ENCODE measurements around the gene WDR59.
"Not testable (repeated sequence)": the region's sequence is repeated elsewhere in the genome, so short reads cannot be mapped to it uniquely, and the experiment has no call there.

Gene WDR59

DNA sequence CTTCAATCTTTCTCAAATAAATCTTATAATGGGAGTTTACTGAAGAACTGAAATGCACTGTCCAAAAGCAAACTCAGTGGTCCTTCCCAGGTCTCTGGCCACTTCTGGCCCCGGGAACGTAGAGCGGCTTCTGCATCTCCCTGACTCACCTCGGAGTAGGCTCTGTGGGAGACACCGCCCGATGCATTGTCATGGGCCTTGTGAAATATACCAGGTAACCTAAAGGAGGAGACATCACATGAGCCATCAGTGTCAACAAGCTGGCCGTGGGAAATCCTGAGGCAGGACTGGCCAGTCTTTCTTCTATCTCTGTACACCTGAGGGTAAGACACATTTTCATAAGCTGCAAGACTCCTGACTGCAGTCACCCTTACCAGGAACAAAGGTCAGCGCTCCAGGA is 76.2 kb downstream of the WDR59 start:
- DNase-seq (ENCODE audit: extremely low read depth in 1 of 2, low read depth in 1 of 2), result not testable (repeated sequence)

- DNase-seq (ENCODE audit: extremely low read depth in 1 of 2, low read depth in 1 of 2), result no peak
Observed at GRCh38 chr16:74903901-74904678, 80.8 kb downstream of the WDR59 start.

DNA sequence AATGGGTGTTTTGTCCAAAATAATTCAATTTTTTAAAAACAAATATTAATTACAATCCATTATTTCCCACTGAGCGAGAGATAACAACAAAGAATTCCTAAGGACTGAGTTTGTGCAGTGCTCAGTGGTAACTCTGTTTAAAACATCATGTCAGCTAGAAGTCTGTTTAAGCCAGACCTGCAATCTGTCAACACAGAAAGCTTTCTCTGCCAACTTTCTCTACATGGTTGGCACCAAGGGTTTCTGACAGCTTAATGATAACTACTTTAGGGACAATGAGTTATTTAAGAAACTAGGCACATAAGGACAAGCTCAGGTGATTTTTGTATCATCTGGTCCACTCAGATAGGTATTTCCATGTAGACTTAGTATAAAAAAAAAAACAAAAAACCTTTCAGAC is 81.8 kb downstream of the WDR59 start:
- DNase-seq (ENCODE audit: extremely low read depth in 1 of 2, low read depth in 1 of 2), result no peak

DNA sequence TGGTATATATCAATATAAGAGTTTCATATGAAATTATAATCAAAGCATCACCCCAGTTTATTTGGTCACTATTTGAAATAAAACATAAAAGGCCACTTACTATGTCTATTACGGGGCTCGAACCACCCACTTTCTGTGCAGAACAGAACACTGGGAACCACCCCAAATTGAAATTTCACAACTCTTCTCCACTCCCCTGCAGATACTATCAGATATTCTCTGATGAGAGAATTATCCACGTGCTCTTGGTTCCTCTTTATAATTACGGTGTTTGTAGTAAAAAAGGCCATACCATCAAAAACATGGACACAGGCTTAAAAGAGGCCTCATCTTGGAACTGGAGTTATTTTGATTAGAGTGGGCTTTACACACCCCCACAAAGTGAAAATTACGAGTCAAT is 82.8 kb downstream of the WDR59 start:
- no peak for DNase-seq (ENCODE audit: extremely low read depth in 1 of 2, low read depth in 1 of 2)

GRCh38 chr16:74901606-74902005 is 83.3 kb downstream of the WDR59 start:
- no peak for DNase-seq (ENCODE audit: extremely low read depth in 1 of 2, low read depth in 1 of 2)

DNA sequence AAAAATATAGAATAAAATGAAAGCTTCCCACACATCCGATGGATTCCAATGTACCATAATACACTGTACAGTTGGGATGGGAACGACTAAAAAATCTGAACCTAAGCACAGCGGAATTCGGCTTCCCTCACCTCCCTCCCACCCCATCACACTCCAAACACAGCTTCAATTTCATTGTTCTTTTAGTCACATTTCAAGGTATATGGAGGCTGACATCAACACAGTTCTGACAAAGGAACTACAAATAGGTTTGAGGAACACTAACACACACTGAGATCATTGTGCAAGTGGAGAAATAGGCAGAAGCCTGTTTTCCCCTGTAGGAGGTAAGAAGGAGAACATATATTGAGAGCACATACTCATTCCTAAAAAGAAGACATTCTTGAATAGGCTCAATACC is 85.1 kb downstream of the WDR59 start:
- no peak for DNase-seq (ENCODE audit: extremely low read depth in 1 of 2, low read depth in 1 of 2)

- DNase-seq (ENCODE audit: extremely low read depth in 1 of 2, low read depth in 1 of 2), result no peak
Observed at GRCh38 chr16:74898659-74899058, 86.3 kb downstream of the WDR59 start.

GRCh38 chr16:74896389-74897370 is 88.2 kb downstream of the WDR59 start:
- no peak for DNase-seq (ENCODE audit: extremely low read depth in 1 of 2, low read depth in 1 of 2)

- no peak for DNase-seq (ENCODE audit: extremely low read depth in 1 of 2, low read depth in 1 of 2)
Observed at GRCh38 chr16:74893541-74893940, 91.4 kb downstream of the WDR59 start.

GRCh38 chr16:74892574-74893461 is 92.1 kb downstream of the WDR59 start:
- DNase-seq (ENCODE audit: extremely low read depth in 1 of 2, low read depth in 1 of 2), result no peak

DNA sequence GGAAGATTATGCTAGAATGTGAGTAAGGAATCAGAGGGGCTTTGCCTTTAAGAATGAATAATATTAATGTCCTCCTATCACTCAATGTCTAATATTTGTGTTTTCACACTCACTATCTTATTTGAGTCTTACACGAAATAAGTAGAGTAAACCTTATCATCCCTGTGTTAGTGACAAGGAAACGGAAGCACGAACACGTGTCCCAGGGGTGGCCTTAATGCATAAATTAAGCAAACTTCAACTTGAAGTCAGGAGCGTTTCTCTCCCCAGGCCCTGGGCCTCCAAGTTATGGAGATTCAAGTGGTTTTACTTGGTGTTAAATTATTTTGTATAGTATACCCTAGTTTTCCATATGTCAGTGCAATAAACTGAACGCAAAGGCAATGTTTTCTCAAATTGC is 96.0 kb downstream of the WDR59 start:
- no peak for DNase-seq (ENCODE audit: extremely low read depth in 1 of 2, low read depth in 1 of 2)

- DNase-seq (ENCODE audit: extremely low read depth in 1 of 2, low read depth in 1 of 2), result no peak
Observed at GRCh38 chr16:74888232-74888862, 96.6 kb downstream of the WDR59 start.

GRCh38 chr16:74887084-74887483 is 97.8 kb downstream of the WDR59 start:
- no peak for DNase-seq (ENCODE audit: extremely low read depth in 1 of 2, low read depth in 1 of 2)

- no peak for DNase-seq (ENCODE audit: extremely low read depth in 1 of 2, low read depth in 1 of 2)
Observed at GRCh38 chr16:74877706-74878105, 107.2 kb downstream of the WDR59 start.

DNA sequence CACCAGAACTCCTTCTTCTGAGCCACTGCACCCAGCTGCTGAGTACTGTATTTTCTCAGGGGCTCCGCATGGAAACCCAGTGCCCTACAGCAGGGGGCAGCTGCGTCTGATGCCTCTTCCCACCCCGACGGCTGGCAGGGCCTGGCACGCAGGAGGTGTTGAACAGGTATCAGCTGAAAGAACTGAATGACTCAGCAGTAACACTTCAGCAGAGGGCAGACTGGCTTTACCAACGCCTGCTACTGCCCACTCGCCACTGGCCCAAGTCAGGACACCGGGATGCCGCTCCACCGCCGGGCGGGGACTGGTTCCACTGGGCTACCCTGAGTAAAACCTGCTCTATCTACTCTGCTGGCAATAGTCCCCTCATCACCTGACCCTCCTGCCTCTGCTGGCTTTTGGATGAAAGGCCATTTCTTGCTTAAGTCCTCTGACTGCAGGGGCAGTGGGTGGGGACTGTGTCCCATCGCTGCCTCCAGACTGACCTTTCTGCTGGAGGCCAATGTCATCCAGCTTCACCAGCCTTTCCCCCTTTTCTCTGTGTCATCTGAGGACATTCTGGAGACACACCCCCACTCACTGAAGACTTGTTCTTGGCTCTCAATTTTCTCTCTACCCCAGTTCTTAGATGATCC is 109.9 kb downstream of the WDR59 start:
- no peak for DNase-seq (ENCODE audit: extremely low read depth in 1 of 2, low read depth in 1 of 2)

DNA sequence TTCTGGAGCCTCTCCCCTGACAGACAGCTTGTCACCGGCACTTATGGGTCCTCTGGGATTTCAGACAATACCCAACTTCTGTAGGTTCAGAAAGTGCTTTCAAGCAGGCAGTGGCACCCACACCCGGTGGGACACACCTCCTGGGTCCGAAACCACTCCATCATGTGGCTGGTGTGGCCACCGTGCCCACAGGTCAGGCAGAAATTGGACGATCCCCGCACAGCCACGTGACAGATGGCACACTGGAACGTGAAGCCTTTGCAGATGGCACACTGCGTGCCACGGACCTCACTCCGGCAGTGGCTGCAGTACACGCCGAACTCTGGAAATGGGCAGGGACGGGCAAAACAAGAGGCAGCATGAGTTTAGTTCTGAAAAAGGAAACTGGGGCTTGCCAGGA is 110.8 kb downstream of the WDR59 start:
- DNase-seq (ENCODE audit: extremely low read depth in 1 of 2, low read depth in 1 of 2), result no peak

- DNase-seq (ENCODE audit: extremely low read depth in 1 of 2, low read depth in 1 of 2), result no peak
Observed at GRCh38 chr16:74872302-74872701, 112.6 kb downstream of the WDR59 start.

DNA sequence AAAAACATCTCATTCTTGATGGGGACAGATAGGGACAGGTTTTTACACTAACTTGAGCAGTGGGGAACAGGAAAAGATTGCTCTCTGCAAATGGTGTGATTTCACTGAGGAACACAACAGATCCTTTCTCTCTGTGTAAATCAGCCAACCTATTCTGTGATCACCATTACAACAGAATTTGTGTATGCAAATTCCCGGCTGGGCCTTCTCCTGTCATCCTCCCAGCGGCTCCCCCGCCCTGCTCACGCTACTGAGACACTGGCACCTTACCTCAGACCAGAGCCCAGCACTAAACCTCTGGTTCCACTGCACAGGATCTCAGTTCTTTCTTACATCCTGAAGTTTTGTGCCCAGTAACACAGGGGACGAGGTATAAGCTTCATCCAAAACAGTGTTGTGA is 113.3 kb downstream of the WDR59 start:
- DNase-seq (ENCODE audit: extremely low read depth in 1 of 2, low read depth in 1 of 2), result no peak

GRCh38 chr16:74868501-74868900 is 116.4 kb downstream of the WDR59 start:
- no peak for DNase-seq (ENCODE audit: extremely low read depth in 1 of 2, low read depth in 1 of 2)

GRCh38 chr16:74868035-74868434 is 116.9 kb downstream of the WDR59 start:
- no peak for DNase-seq (ENCODE audit: extremely low read depth in 1 of 2, low read depth in 1 of 2)

Data from stimulated activated CD8-positive, alpha-beta memory T cell treated with anti-CD3 and anti-CD28 coated beads, Interleukin-7, amount 100 ng/mL, for 48 hours (primary cell).